Gastrocnemius medialis (tissue), 4 donors: ENCODE data around the gene ADGRG1.

ENCODE experiments used
- POLR2A ChIP-seq, 2 donors: fragments of 450-650 bp; IDR thresholded peaks; one replicate each; pipeline ENCODE4 v1.6.1; 2017; ENCODE audit warnings: antibody characterized with exemption in 2 of 2, mild to moderate bottlenecking in 2 of 2, moderate library complexity in 2 of 2
- TF ChIP-seq, protein P1 (sequence below), 5 experiments: fragments of 450-650 bp in 3 of 5; fragments of 200-600 bp in 2 of 5; sonication (generic) in 2 of 5; IDR thresholded peaks in 4 of 5; conservative IDR thresholded peaks in 1 of 5; 1 replicate in 4 of 5; 2 replicates in 1 of 5; pipeline ENCODE4 v1.5.1; 2016 to 2019; ENCODE audit warnings: antibody characterized with exemption in 5 of 5, mild to moderate bottlenecking in 3 of 5, moderate library complexity in 3 of 5

GRCh38 chr16:57628783-57629293, 408 bp downstream of the ADGRG1 start:
- no peak for TF ChIP-seq POLR2A (IDR thresholded peaks at IDR 0.05)
- TF ChIP-seq, protein P1, sequence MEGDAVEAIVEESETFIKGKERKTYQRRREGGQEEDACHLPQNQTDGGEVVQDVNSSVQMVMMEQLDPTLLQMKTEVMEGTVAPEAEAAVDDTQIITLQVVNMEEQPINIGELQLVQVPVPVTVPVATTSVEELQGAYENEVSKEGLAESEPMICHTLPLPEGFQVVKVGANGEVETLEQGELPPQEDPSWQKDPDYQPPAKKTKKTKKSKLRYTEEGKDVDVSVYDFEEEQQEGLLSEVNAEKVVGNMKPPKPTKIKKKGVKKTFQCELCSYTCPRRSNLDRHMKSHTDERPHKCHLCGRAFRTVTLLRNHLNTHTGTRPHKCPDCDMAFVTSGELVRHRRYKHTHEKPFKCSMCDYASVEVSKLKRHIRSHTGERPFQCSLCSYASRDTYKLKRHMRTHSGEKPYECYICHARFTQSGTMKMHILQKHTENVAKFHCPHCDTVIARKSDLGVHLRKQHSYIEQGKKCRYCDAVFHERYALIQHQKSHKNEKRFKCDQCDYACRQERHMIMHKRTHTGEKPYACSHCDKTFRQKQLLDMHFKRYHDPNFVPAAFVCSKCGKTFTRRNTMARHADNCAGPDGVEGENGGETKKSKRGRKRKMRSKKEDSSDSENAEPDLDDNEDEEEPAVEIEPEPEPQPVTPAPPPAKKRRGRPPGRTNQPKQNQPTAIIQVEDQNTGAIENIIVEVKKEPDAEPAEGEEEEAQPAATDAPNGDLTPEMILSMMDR (IDR thresholded peaks at IDR 0.05 in 4 of 5, conservative IDR thresholded peaks at IDR 0.05 in 1 of 5), result no peak
